Upper lobe of left lung (tissue), 6 donors: Measurements from ENCODE around the gene GNG13. TPM values are rescaled to one million over a fixed set of nuclear protein-coding genes. Genes with fewer than 3 reads are reported as not detected.

Source experiments
- ATAC-seq, 2 donors: fragments of 200-7000 bp; cut with Tn5 transposase; one replicate each; pipeline ENCODE4 v1.9.1; 2022; ENCODE audit warnings: mild to moderate bottlenecking in 2 of 2, moderate library complexity in 2 of 2; ENCODE audit not compliant: low FRiP score in 2 of 2
- DNase-seq, 2 donors: peaks; one replicate each; pipeline ENCODE4 v3.0.0-alpha.2; 2019 to 2020
- H3K27ac ChIP-seq, 4 donors: fragments of 200-600 bp; sonication (generic); one replicate each; pipeline ENCODE4 v1.5.1; 2016 to 2019
- H3K27me3 ChIP-seq, 4 donors: fragments of 200-600 bp; sonication (generic); one replicate each; pipeline ENCODE4 v1.5.1; 2017 to 2019
- H3K36me3 ChIP-seq, 4 donors: fragments of 200-600 bp; sonication (generic); one replicate each; pipeline ENCODE4 v1.5.1; 2016 to 2019
- H3K4me1 ChIP-seq, 4 donors: fragments of 200-600 bp; sonication (generic); one replicate each; pipeline ENCODE4 v1.5.1; 2018 to 2019
- H3K4me3 ChIP-seq, 4 donors: fragments of 200-600 bp; sonication (generic); one replicate each; pipeline ENCODE4 v1.5.1; 2017 to 2019; ENCODE audit warnings: mild to moderate bottlenecking in 2 of 4, moderate library complexity in 1 of 4
- H3K9me3 ChIP-seq, 4 donors: fragments of 200-600 bp; sonication (generic); one replicate each; pipeline ENCODE4 v1.5.1; 2018 to 2019
- CTCF ChIP-seq, 6 experiments: fragments of 450-650 bp in 4 of 6; fragments of 200-600 bp in 2 of 6; sonication (generic) in 2 of 6; IDR thresholded peaks; one replicate each; pipeline ENCODE4 v1.5.1; 2016 to 2019; ENCODE audit warnings: antibody characterized with exemption in 6 of 6
- EP300 ChIP-seq, 4 donors: sonication (generic); formaldehyde crosslinking; IDR thresholded peaks; one replicate each; pipeline ENCODE4 v1.5.1; 2017; ENCODE audit warnings: antibody characterized with exemption in 4 of 4, control low read depth in 2 of 4
- POLR2A ChIP-seq, 4 donors: fragments of 450-650 bp; IDR thresholded peaks; one replicate each; pipeline ENCODE4 v1.5.1; 2016 to 2017; ENCODE audit warnings: antibody characterized with exemption in 4 of 4, mild to moderate bottlenecking in 2 of 4
- POLR2AphosphoS5 ChIP-seq, 2 donors: sonication (generic); formaldehyde crosslinking; IDR thresholded peaks; one replicate each; pipeline ENCODE4 v1.5.1; 2017; ENCODE audit warnings: antibody characterized with exemption in 2 of 2
- WGBS, 2 donors: methylation state at CpG; one replicate each; pipeline ENCODE4 v1.1.5; 2017 to 2018; 5-methylcytosine and 5-hydroxymethylcytosine counted together
- total RNA-seq, 6 donors: library from RNA; depleted of rRNA in 4 of 6; stranded (reverse); fragments of >200 nt in 4 of 6; gene quantifications; one replicate each; pipeline versions ENCODE4 v1.1.0 to v1.2.1, GENCODE V29; 2016 to 2021
- donor health status: DM: no; HTN: no; CAD: no; lungs with moderate emphysema.
- donor health status: DM: no; HTN: yes; CAD: no; lungs with severe emphysema.

The GNG13 gene
- total RNA-seq, 6 donors from 2014 or later, result not detected

GRCh38 chr16:792221-792995 lies 8.1 kb downstream of the GNG13 start:
- WGBS, 2 donors, result 94 to 98% methylated on average over 8 to 41 of the region's 46 CpGs
- DNase-seq, result peak in 1 of 2 donors; percentile 77
- ATAC-seq, result no peak

GRCh38 chr16:791131-791530 lies 9.4 kb downstream of the GNG13 start:
- no peak for ATAC-seq
- H3K4me1 ChIP-seq, result peaks cover 17 to 28% (median 19%) of the 10 kb centered on the region in 4 donors
- H3K27ac ChIP-seq, result no peak overlapping the region
- H3K9me3 ChIP-seq, result no peaks in the 10 kb centered on the region
- peaks cover 0 to 17% (median 6%) of the 10 kb centered on the region in 4 donors for H3K36me3 ChIP-seq
- TF ChIP-seq CTCF (IDR thresholded peaks at IDR 0.05) (no peak), EP300 (IDR thresholded peaks at IDR 0.05) (no peak), POLR2A (IDR thresholded peaks at IDR 0.05) (no peak), POLR2AphosphoS5 (IDR thresholded peaks at IDR 0.05) (no peak)
- H3K27me3 ChIP-seq, result no peaks in the 10 kb centered on the region
- no peak overlapping the region for H3K4me3 ChIP-seq
- DNase-seq, result peak in 1 of 2 donors; percentile 77
- 97% methylated on average over 22 to 23 of the region's 23 CpGs for WGBS, 2 donors

More at GRCh38 chr16:792221-792995, 8.1 kb downstream of the GNG13 start:
- no peaks in the 10 kb centered on the region for H3K27me3 ChIP-seq
- H3K4me3 ChIP-seq, result no peak overlapping the region
- peaks cover 9 to 18% (median 13%) of the 10 kb centered on the region in 4 donors for H3K4me1 ChIP-seq
- H3K9me3 ChIP-seq, result no peaks in the 10 kb centered on the region
- H3K27ac ChIP-seq, result no peak overlapping the region
- peaks cover 0 to 8% (median 3%) of the 10 kb centered on the region in 4 donors for H3K36me3 ChIP-seq
- TF ChIP-seq EP300 (IDR thresholded peaks at IDR 0.05) (no peak), CTCF (IDR thresholded peaks at IDR 0.05) (no peak), POLR2AphosphoS5 (IDR thresholded peaks at IDR 0.05) (no peak), POLR2A (IDR thresholded peaks at IDR 0.05) (no peak)

- ATAC-seq, result no peak
- no peak overlapping the region for H3K27ac ChIP-seq
- 96 to 100% methylated on average over 1 to 17 of the region's 17 CpGs for WGBS, 2 donors
- peak in 1 of 2 donors; percentile 72 for DNase-seq
- peaks cover 17 to 34% (median 19%) of the 10 kb centered on the region in 4 donors for H3K4me1 ChIP-seq
- H3K36me3 ChIP-seq, result peaks cover 0 to 24% (median 11%) of the 10 kb centered on the region in 4 donors
- TF ChIP-seq EP300 (IDR thresholded peaks at IDR 0.05) (no peak), CTCF (IDR thresholded peaks at IDR 0.05) (no peak), POLR2AphosphoS5 (IDR thresholded peaks at IDR 0.05) (no peak), POLR2A (IDR thresholded peaks at IDR 0.05) (no peak)
- no peaks in the 10 kb centered on the region for H3K27me3 ChIP-seq
- H3K4me3 ChIP-seq, result no peak overlapping the region
- no peaks in the 10 kb centered on the region for H3K9me3 ChIP-seq
Measured at GRCh38 chr16:790086-790485, 10.4 kb downstream of the GNG13 start.

- no peak for TF ChIP-seq POLR2AphosphoS5 (IDR thresholded peaks at IDR 0.05)
- no peak for TF ChIP-seq POLR2A (IDR thresholded peaks at IDR 0.05)
- no peak for TF ChIP-seq CTCF (IDR thresholded peaks at IDR 0.05)
- H3K27me3 ChIP-seq, result no peaks in the 10 kb centered on the region
- peak overlapping the region; percentile 82 to 100 (median 98) for H3K4me3 ChIP-seq
- peaks cover 17 to 34% (median 19%) of the 10 kb centered on the region in 4 donors for H3K4me1 ChIP-seq
- no peaks in the 10 kb centered on the region for H3K9me3 ChIP-seq
- DNase-seq (peak in 1 of 2 donors; percentile 77), ATAC-seq (no peak)
- peaks cover 0 to 26% (median 11%) of the 10 kb centered on the region in 4 donors for H3K36me3 ChIP-seq
- WGBS, 2 donors, result 88% methylated on average over 26 of the region's 33 CpGs; no CpG with 5 or more reads in 1 of the 2 donors
- H3K27ac ChIP-seq, result peak overlapping the region in 1 of 4 donors; percentile 74
Measured at GRCh38 chr16:789191-789850, 11.2 kb downstream of the GNG13 start.
